Endothelial cell (in vitro differentiated cells): ENCODE results near the gene TLDC2. TPM values are rescaled to one million over a fixed set of nuclear protein-coding genes. Genes with fewer than 3 reads are reported as not detected.
"Not testable (repeated sequence)": the region's sequence is repeated elsewhere in the genome, so short reads cannot be mapped to it uniquely, and the experiment has no call there.

ENCODE experiments used
- DNase-seq: peaks from one replicate; pipeline ENCODE4 v3.0.0; 2021; ENCODE audit warnings: low spot score
- H3K27ac Mint-ChIP-seq: one replicate; pipeline ENCODE4 v1.8.0; 2021; ENCODE audit warnings: mixed read lengths, inconsistent platforms; ENCODE audit not compliant: unreplicated experiment
- H3K27me3 Mint-ChIP-seq: one replicate; pipeline ENCODE4 v1.8.0; 2021; ENCODE audit warnings: mild to moderate bottlenecking, moderate library complexity, mixed read lengths, inconsistent platforms; ENCODE audit not compliant: unreplicated experiment
- H3K36me3 Mint-ChIP-seq: one replicate; pipeline ENCODE4 v1.8.0; 2021; ENCODE audit warnings: mild to moderate bottlenecking, low read depth, mixed read lengths, inconsistent platforms; ENCODE audit not compliant: unreplicated experiment
- H3K4me1 Mint-ChIP-seq: one replicate; pipeline ENCODE4 v1.8.0; 2021; ENCODE audit warnings: mild to moderate bottlenecking, mixed read lengths, inconsistent platforms; ENCODE audit not compliant: unreplicated experiment
- H3K4me3 Mint-ChIP-seq: one replicate; pipeline ENCODE4 v1.8.0; 2021; ENCODE audit warnings: mild to moderate bottlenecking, mixed read lengths, inconsistent platforms; ENCODE audit not compliant: unreplicated experiment
- H3K9me3 Mint-ChIP-seq: one replicate; pipeline ENCODE4 v1.8.0; 2021; ENCODE audit warnings: mixed read lengths, inconsistent platforms; ENCODE audit not compliant: unreplicated experiment
- CTCF ChIP-seq: fragments of 200-600 bp; sonication (generic); IDR thresholded peaks from one replicate; pipeline ENCODE4 v1.5.0; 2021; ENCODE audit warnings: antibody characterized with exemption; ENCODE audit not compliant: unreplicated experiment
- total RNA-seq: library from RNA; stranded (reverse); fragmentation: NEBNext Ultra II Directional; extraction: Animal tissue kit (Norgen Biotek cat#: 25700); gene quantifications from one replicate; pipeline ENCODE4 v1.2.1, GENCODE V29; 2021; ENCODE audit not compliant: unreplicated experiment

TLDC2 gene
- total RNA-seq, 1 donor from 2014 or later = not detected

GRCh38 chr20:36929290-36929689, 53.4 kb downstream of the TLDC2 start:
- no peak for TF ChIP-seq CTCF
- Mint-ChIP-seq H3K27ac (no peak overlapping the region), H3K9me3 (no peaks in the 10 kb centered on the region), H3K4me3 (peak overlapping the region; percentile 63), H3K27me3 (no peaks in the 10 kb centered on the region), H3K4me1 (peaks cover 4% of the 10 kb centered on the region), H3K36me3 (peaks cover 18% of the 10 kb centered on the region)
- no peak for DNase-seq

GRCh38 chr20:36929691-36930090, 53.8 kb downstream of the TLDC2 start:
- no peaks in the 10 kb centered on the region for H3K9me3 Mint-ChIP-seq
- no peak for DNase-seq
- H3K27me3 Mint-ChIP-seq = no peaks in the 10 kb centered on the region
- H3K27ac Mint-ChIP-seq = no peak overlapping the region
- H3K4me3 Mint-ChIP-seq = no peak overlapping the region
- no peaks in the 10 kb centered on the region for H3K4me1 Mint-ChIP-seq
- TF ChIP-seq CTCF = no peak
- peaks cover 14% of the 10 kb centered on the region for H3K36me3 Mint-ChIP-seq

DNA sequence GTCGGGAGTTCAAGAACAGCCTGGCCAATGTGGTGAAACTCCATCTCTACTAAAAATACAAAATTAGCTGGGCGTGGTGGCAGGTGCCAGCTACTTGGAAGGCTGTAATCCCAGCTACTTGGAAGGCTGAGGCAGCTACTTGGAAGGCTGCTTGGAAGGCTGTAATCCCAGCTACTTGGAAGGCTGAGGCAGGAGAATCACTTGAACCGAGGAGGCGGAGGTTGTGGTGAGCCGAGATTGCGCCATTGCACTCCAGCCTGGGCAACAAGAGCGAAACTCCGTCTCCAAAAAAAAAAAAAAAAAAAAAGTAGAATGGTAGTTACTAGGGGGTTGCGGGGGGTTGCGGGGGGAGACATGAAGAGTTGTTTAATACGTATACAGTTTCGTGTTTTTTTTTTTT, 56.1 kb downstream of the TLDC2 start:
- not testable (repeated sequence) for DNase-seq, H3K4me1 Mint-ChIP-seq, H3K9me3 Mint-ChIP-seq, H3K27ac Mint-ChIP-seq, H3K27me3 Mint-ChIP-seq, H3K4me3 Mint-ChIP-seq
- H3K36me3 Mint-ChIP-seq = peaks cover 16% of the 10 kb centered on the region

- H3K27me3 Mint-ChIP-seq = no peaks in the 10 kb centered on the region
- no peaks in the 10 kb centered on the region for H3K9me3 Mint-ChIP-seq
- H3K36me3 Mint-ChIP-seq = peaks cover 16% of the 10 kb centered on the region
- DNase-seq = no peak
- H3K4me3 Mint-ChIP-seq = no peak overlapping the region
- TF ChIP-seq CTCF = no peak
- H3K4me1 Mint-ChIP-seq = no peaks in the 10 kb centered on the region
- H3K27ac Mint-ChIP-seq = no peak overlapping the region
Observed at GRCh38 chr20:36932476-36933426, 56.8 kb downstream of the TLDC2 start.

- not testable (repeated sequence) for H3K9me3 Mint-ChIP-seq, H3K27me3 Mint-ChIP-seq, H3K4me3 Mint-ChIP-seq, H3K4me1 Mint-ChIP-seq, H3K27ac Mint-ChIP-seq, DNase-seq
- peaks cover 16% of the 10 kb centered on the region for H3K36me3 Mint-ChIP-seq
Observed at GRCh38 chr20:36933571-36933970, 57.6 kb downstream of the TLDC2 start.

DNA sequence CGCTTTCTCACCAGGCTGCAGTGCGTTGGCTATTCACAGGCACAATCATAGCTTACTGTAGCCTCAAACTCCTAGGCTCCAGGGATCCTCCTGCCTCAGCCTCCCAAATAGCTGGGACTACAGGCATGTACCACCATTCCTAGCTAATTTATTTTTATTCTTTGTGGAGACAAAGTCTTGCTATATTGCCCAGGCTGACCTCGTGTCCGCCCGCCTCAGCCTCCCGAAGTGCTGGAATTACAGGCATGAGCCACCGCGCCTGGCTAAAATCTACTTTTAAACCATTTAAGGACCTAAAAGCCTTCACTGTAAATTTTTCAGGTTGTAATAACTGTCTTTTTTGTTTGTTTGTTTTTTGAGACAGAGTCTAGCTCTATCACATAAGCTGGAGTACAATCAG, 60.4 kb downstream of the TLDC2 start:
- Mint-ChIP-seq H3K4me3 (no peak overlapping the region), H3K36me3 (peaks cover 15% of the 10 kb centered on the region), H3K9me3 (no peaks in the 10 kb centered on the region), H3K4me1 (no peaks in the 10 kb centered on the region), H3K27ac (no peak overlapping the region), H3K27me3 (no peaks in the 10 kb centered on the region)
- no peak for TF ChIP-seq CTCF
- DNase-seq = no peak

DNA sequence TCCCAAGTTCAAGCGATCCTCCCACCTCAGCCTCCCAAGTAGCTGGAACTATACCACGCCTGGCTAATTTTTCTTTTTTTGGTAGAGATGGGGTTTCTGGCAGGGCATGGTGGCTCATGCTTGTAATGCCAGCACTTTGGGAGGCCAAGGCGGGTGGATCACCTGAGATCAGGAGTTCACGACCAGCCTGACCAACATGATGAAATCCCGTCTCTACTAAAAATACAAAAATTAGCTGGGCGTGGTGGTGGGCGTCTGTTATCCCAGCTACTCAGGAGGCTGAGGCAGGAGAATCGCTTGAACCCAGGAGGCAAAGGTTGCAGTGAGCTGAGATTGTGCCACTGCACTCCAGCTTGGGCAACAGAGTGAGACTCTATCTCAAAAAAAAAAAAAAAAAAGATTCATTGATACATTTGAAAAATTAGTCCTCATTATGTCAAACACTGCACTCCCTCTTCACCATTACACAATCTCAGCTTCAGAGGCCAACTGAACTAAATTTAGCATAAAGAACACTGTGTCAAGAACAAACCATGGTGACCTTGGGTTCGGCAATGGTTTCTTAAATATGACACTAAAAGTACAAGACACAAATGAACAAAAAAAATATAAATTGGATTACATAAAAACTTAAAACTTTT, 60.9 kb downstream of the TLDC2 start:
- not testable (repeated sequence) for H3K4me3 Mint-ChIP-seq, H3K27me3 Mint-ChIP-seq, H3K4me1 Mint-ChIP-seq, H3K9me3 Mint-ChIP-seq, DNase-seq, H3K27ac Mint-ChIP-seq
- peaks cover 15% of the 10 kb centered on the region for H3K36me3 Mint-ChIP-seq
